Measurements from ENCODE around the gene SPECC1L.

Gene SPECC1L

DNA sequence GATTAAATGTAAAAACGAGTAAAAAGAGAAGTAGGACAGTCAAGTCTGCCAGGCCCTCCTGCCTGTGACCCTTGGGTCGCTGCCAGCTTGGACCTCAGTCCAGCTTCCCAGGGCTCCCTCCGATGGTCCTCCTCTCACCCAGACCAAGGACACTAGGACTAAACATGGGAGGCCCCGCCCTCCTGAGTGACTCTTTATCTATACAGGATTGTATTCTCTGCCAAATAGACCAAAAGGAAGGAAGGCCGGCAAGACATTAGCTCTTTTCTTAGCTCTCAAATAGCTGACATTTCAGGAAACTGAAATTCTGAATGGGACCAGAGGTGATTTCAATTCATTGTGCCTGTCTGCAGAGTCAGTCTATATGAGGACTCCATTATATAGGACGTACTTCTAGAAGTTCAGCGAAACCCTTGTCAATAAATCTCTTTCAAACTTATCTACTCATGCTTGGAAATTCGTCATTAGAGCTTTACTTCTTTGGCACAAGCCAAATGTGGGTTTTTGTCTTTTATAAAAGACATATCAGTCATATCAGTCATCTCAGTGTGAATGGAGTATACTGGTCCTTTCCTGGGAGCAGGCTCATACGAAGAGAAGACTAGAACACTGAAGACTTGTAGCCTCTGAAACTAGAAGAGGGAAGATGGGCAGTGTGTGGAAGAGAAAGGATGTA lies 185.3 kb downstream of the SPECC1L start:
- no peak for TF ChIP-seq CTCF (IDR thresholded peaks at IDR 0.05; ENCODE audit: insufficient read depth, low read length, missing control alignments)
- ChIA-PET CTCF (interaction anchor here (0.7 to 2.5 kb wide), 3 partner anchors 10 to 32 kb away, joined by 3 to 12 read pairs (median 4); no protein-coding TSS in a partner anchor), POLR2A (no interaction called here)
- no peak for DNase-seq (ENCODE audit: low read depth, low spot score)
- H3K4me3 ChIP-seq (ENCODE audit: low read depth, low read length) = no peak overlapping the region

- DNase-seq (ENCODE audit: low read depth, low spot score) = no peak
- H3K4me3 ChIP-seq (ENCODE audit: low read depth, low read length) = no peak overlapping the region
- no peak for TF ChIP-seq CTCF (IDR thresholded peaks at IDR 0.05; ENCODE audit: insufficient read depth, low read length, missing control alignments)
- CTCF ChIA-PET = interaction anchor here (1.6 to 2.5 kb wide), 2 partner anchors 9 to 34 kb away, joined by 5 to 12 read pairs; no protein-coding TSS in a partner anchor
- POLR2A ChIA-PET = no interaction called here
These were observed 187.3 kb downstream of the SPECC1L start for GRCh38 chr22:24457894-24458420.

DNA sequence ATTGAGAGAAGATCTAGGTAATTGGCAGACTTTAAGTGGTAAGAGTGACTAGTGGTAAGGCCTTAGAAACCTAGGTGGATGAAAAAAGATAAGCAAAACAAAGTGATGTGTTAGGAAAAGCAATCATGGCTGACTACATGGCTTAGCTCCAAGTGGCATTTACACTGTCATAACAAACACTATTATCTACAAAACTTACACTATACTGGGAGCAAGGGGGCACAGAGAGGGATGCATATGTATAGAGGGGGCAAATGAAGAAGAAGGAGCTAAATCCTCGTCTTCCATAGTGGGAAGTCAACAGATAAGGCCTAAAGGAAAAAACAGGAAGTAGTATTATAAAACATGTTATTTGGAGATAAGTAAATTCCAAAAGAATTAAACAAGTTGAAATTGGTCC lies 189.3 kb downstream of the SPECC1L start:
- CTCF ChIA-PET = interaction anchor here (1.0 kb wide), 1 partner anchor 24 kb away, joined by 3 read pairs; no protein-coding TSS in a partner anchor
- no peak for TF ChIP-seq CTCF (IDR thresholded peaks at IDR 0.05; ENCODE audit: insufficient read depth, low read length, missing control alignments)
- DNase-seq (ENCODE audit: low read depth, low spot score) = no peak
- no peak overlapping the region for H3K4me3 ChIP-seq (ENCODE audit: low read depth, low read length)
- POLR2A ChIA-PET = no interaction called here

DNA sequence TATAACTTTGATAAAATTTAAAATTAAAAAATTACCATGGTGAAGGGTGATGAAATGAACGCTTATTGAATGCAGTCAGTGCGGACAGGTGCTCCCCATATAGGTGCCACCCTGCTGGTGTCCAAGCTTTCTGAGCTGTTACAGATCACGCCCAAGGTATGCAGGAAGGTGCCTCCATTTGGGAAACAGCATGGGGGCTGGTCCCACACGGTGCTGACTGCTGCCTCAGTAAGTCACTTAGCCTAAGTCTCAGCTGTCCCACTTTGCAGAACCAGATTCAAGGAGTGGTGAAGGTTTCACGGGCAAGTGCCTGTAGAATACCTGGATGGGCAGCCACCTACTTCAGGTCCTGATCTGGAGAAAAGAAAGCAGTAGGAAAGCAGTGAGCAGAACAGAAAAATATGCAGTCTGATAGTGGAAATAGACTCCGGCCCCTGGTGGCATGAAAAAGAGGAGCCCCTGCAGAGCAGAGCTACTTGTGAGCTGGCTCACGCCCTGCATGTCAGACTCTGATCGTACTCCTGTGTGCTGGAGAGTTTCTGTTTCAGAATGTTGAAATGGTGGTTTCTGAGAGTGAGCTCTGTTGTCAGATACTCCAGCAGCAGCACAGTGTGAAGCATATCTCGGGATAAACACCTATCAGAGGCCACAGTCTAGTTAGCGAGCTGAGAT lies 189.9 kb downstream of the SPECC1L start:
- ChIA-PET POLR2A (no interaction called here), CTCF (interaction anchor here (0.6 to 1.4 kb wide), 4 partner anchors 10 to 42 kb away, joined by 3 read pairs; no protein-coding TSS in a partner anchor)
- TF ChIP-seq CTCF (IDR thresholded peaks at IDR 0.05; ENCODE audit: insufficient read depth, low read length, missing control alignments) = no peak
- H3K4me3 ChIP-seq (ENCODE audit: low read depth, low read length) = no peak overlapping the region
- DNase-seq (ENCODE audit: low read depth, low spot score) = no peak

- ChIA-PET CTCF (no interaction called here), POLR2A (no interaction called here)
- no peak for DNase-seq (ENCODE audit: low read depth, low spot score)
- no peak overlapping the region for H3K4me3 ChIP-seq (ENCODE audit: low read depth, low read length)
- TF ChIP-seq CTCF (IDR thresholded peaks at IDR 0.05; ENCODE audit: insufficient read depth, low read length, missing control alignments) = no peak
These were observed 192.6 kb downstream of the SPECC1L start for GRCh38 chr22:24463071-24463760.

DNA sequence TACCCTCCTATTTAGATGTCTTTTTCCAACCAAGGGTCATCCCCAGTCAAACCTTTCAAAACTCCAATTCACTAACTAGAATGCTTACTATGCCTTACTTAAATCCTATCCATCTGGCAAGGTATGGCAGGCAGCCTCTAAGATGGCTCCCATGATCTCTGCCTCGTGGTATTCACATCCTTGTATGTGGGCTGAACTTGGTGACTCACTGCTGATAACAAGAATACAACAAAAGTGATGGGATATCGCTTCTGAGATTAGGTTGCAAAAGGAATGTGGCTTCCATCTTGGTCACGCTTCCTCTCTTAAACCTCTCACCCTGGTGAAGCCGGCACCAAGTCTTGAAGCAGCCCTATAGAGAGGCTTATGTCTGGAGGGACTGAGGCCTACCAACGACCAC lies 194.9 kb downstream of the SPECC1L start:
- no peak for DNase-seq (ENCODE audit: low read depth, low spot score)
- CTCF ChIA-PET = interaction anchor here (1.2 to 2.1 kb wide), 5 partner anchors 9 to 40 kb away, joined by 3 to 11 read pairs (median 4); no protein-coding TSS in a partner anchor
- POLR2A ChIA-PET = no interaction called here
- H3K4me3 ChIP-seq (ENCODE audit: low read depth, low read length) = no peak overlapping the region
- TF ChIP-seq CTCF (IDR thresholded peaks at IDR 0.05; ENCODE audit: insufficient read depth, low read length, missing control alignments) = no peak
